Thoracic aorta (tissue), 2 donors: ENCODE results near the gene FGA. TPM values are rescaled to one million over a fixed set of nuclear protein-coding genes. Genes with fewer than 3 reads are reported as not detected.
A peak's percentile ranks its signal among the peaks of the same experiment; 100 is the strongest.

Experiments
- ATAC-seq: fragments of 150-250 bp; one replicate; pipeline ENCODE4 v1.8.0; 2017; ENCODE audit warnings: low read depth; ENCODE audit not compliant: insufficient number of reproducible peaks, low FRiP score
- DNase-seq: peaks from one replicate; pipeline ENCODE4 v3.0.0-alpha.2; 2020; ENCODE audit warnings: low spot score
- H3K27ac ChIP-seq, 2 donors: fragments of 200-600 bp; sonication (generic); 1 replicate in 1 of 2; 2 replicates in 1 of 2; pipeline ENCODE4 v1.5.1; 2016; ENCODE audit warnings: mild to moderate bottlenecking in 2 of 2, moderate library complexity in 2 of 2
- H3K27me3 ChIP-seq: fragments of 200-600 bp; sonication (generic); replicated peaks from 2 replicates; pipeline ENCODE4 v1.6.0; 2016; ENCODE audit warnings: mild to moderate bottlenecking; ENCODE audit not compliant: insufficient read depth
- H3K36me3 ChIP-seq: fragments of 200-600 bp; sonication (generic); one replicate; pipeline ENCODE4 v1.5.1; 2016
- H3K4me1 ChIP-seq, 2 donors: fragments of 200-600 bp; sonication (generic); 1 replicate in 1 of 2; 2 replicates in 1 of 2; pipeline versions ENCODE4 v1.5.1 to v1.6.0; 2016; ENCODE audit warnings: low read depth in 2 of 2, mild to moderate bottlenecking in 1 of 2; ENCODE audit not compliant: control insufficient read depth in 1 of 2
- H3K4me3 ChIP-seq: fragments of 200-600 bp; sonication (generic); 2 replicates; pipeline ENCODE4 v1.5.1; 2016; ENCODE audit warnings: mild to moderate bottlenecking
- H3K9me3 ChIP-seq: fragments of 200-600 bp; sonication (generic); 2 replicates; pipeline ENCODE4 v1.5.1; 2016
- CTCF ChIP-seq: fragments of 200-600 bp; sonication (generic); IDR thresholded peaks from one replicate; pipeline ENCODE4 v1.5.1; 2019; ENCODE audit warnings: antibody characterized with exemption
- total RNA-seq, 2 donors: library from RNA; depleted of rRNA; stranded (reverse); fragments of >200 nt; gene quantifications; one replicate each; pipeline versions ENCODE4 v1.1.0 to v1.2.3, GENCODE V29; 2016

Gene FGA
- total RNA-seq = not detected

GRCh38 chr4:154590329-154591006, at the start of gene FGA:
Gene FGA (minus strand): TSS chr4:154590742. CDS start chr4:154590687, 55 bp downstream.
- H3K36me3 ChIP-seq = no peaks in the 10 kb centered on the region
- H3K9me3 ChIP-seq = no peaks in the 10 kb centered on the region
- H3K27me3 ChIP-seq = no peaks in the 10 kb centered on the region
- no peak within 1 kb of the TSS for H3K4me3 ChIP-seq
- no peak for ATAC-seq
- DNase-seq = no peak
- H3K4me1 ChIP-seq = no peaks in the 10 kb centered on the region
- H3K27ac ChIP-seq = no peak within 1 kb of the TSS
- TF ChIP-seq CTCF = no peak

- H3K27ac ChIP-seq = no peak overlapping the region
- H3K9me3 ChIP-seq = no peaks in the 10 kb centered on the region
- no peaks in the 10 kb centered on the region for H3K36me3 ChIP-seq
- no peak for TF ChIP-seq CTCF
- ATAC-seq (no peak), DNase-seq (no peak)
- H3K4me3 ChIP-seq = no peak overlapping the region
- no peaks in the 10 kb centered on the region for H3K27me3 ChIP-seq
- H3K4me1 ChIP-seq = no peaks in the 10 kb centered on the region
These were observed 43.5 kb upstream of the FGA start for GRCh38 chr4:154634058-154634457.

GRCh38 chr4:154631828-154632227, 41.3 kb upstream of the FGA start:
- no peaks in the 10 kb centered on the region for H3K27me3 ChIP-seq
- H3K4me3 ChIP-seq = no peak overlapping the region
- no peak for TF ChIP-seq CTCF
- no peaks in the 10 kb centered on the region for H3K36me3 ChIP-seq
- H3K4me1 ChIP-seq = peaks cover 0 to 7% of the 10 kb centered on the region in 2 donors
- no peaks in the 10 kb centered on the region for H3K9me3 ChIP-seq
- H3K27ac ChIP-seq = no peak overlapping the region
- ATAC-seq = no peak
- DNase-seq = no peak

- H3K27ac ChIP-seq = no peak overlapping the region
- H3K4me1 ChIP-seq = peaks cover 0 to 12% of the 10 kb centered on the region in 2 donors
- ATAC-seq = no peak
- H3K36me3 ChIP-seq = no peaks in the 10 kb centered on the region
- no peak for DNase-seq
- no peak for TF ChIP-seq CTCF
- H3K27me3 ChIP-seq = no peaks in the 10 kb centered on the region
- no peak overlapping the region for H3K4me3 ChIP-seq
- no peaks in the 10 kb centered on the region for H3K9me3 ChIP-seq
These were observed 39.8 kb upstream of the FGA start for GRCh38 chr4:154630324-154630723.

- H3K27me3 ChIP-seq = no peaks in the 10 kb centered on the region
- no peaks in the 10 kb centered on the region for H3K36me3 ChIP-seq
- H3K4me3 ChIP-seq = peak overlapping the region; percentile 68
- DNase-seq = no peak
- ATAC-seq = no peak
- TF ChIP-seq CTCF = peak; percentile 42
- no peak overlapping the region for H3K27ac ChIP-seq
- no peaks in the 10 kb centered on the region for H3K9me3 ChIP-seq
- peaks cover 0 to 12% of the 10 kb centered on the region in 2 donors for H3K4me1 ChIP-seq
These were observed 36.4 kb upstream of the FGA start for GRCh38 chr4:154626793-154627484.
